DND-41 (cell line): ENCODE results near the gene CYFIP1.

Experiments used
- ATAC-seq: fragments of 200-7000 bp; cut with Tn5 transposase; 3 replicates; pipeline ENCODE4 v1.9.1; 2021; ENCODE audit warnings: low read depth; ENCODE audit not compliant: insufficient read depth
- DNase-seq: peaks from one replicate; pipeline ENCODE4 v3.0.0-alpha.2; 2020
- H2AFZ ChIP-seq: 2 replicates; pipeline ENCODE4 v1.6.0; 2012; ENCODE audit warnings: low read depth, low read length
- H3K27ac ChIP-seq: 2 replicates; pipeline ENCODE4 v1.5.1; 2012; ENCODE audit warnings: low read length, inconsistent platforms
- H3K27me3 ChIP-seq: fragments of 200-600 bp; sonication (generic); 2 replicates; pipeline ENCODE4 v1.6.0; 2012; ENCODE audit warnings: low read length, mild to moderate bottlenecking, inconsistent platforms; ENCODE audit not compliant: insufficient read depth, poor library complexity
- H3K36me3 ChIP-seq: 2 replicates; pipeline ENCODE4 v1.5.1; 2012; ENCODE audit warnings: low read length, inconsistent platforms; ENCODE audit not compliant: insufficient read depth
- H3K4me1 ChIP-seq: 2 replicates; pipeline ENCODE4 v1.5.1; 2012; ENCODE audit warnings: mild to moderate bottlenecking, low read length; ENCODE audit not compliant: insufficient read depth
- H3K4me2 ChIP-seq: 2 replicates; pipeline ENCODE4 v1.6.0; 2012; ENCODE audit warnings: mild to moderate bottlenecking, moderate library complexity, low read length, inconsistent platforms; ENCODE audit not compliant: insufficient read depth
- H3K4me3 ChIP-seq, 2 experiments: fragments of 200-600 bp in 1 of 2; shearing (Covaris generic) in 1 of 2; 2 replicates each; pipeline ENCODE4 v1.5.1; 2012 to 2016; ENCODE audit warnings: inconsistent platforms in 2 of 2, low read length in 2 of 2, mild to moderate bottlenecking in 2 of 2, low read depth in 1 of 2, moderate library complexity in 1 of 2
- H3K79me2 ChIP-seq: 2 replicates; pipeline ENCODE4 v1.6.0; 2012; ENCODE audit warnings: low read length, inconsistent platforms; ENCODE audit not compliant: insufficient read depth
- H3K9ac ChIP-seq: 2 replicates; pipeline ENCODE4 v1.6.0; 2012; ENCODE audit warnings: low read depth, mild to moderate bottlenecking, inconsistent platforms, low read length, moderate library complexity
- H3K9me3 ChIP-seq: 2 replicates; pipeline ENCODE4 v1.5.1; 2012; ENCODE audit warnings: low read length, moderate library complexity, mild to moderate bottlenecking, inconsistent platforms; ENCODE audit not compliant: insufficient read depth, severe bottlenecking
- H4K20me1 ChIP-seq: 2 replicates; pipeline ENCODE4 v1.6.0; 2012; ENCODE audit warnings: low read length; ENCODE audit not compliant: insufficient read depth
- EZH2 ChIP-seq: IDR thresholded peaks from 3 replicates; pipeline ENCODE4 v1.6.1; 2012; ENCODE audit warnings: borderline replicate concordance, low read depth, mild to moderate bottlenecking, moderate library complexity, low read length, inconsistent platforms; ENCODE audit not compliant: severe bottlenecking
- TF ChIP-seq, protein P1 (sequence below): IDR thresholded peaks from 2 replicates; pipeline ENCODE4 v1.5.1; 2012; ENCODE audit warnings: borderline replicate concordance, low read length, moderate library complexity, mild to moderate bottlenecking; ENCODE audit not compliant: poor library complexity, severe bottlenecking; ENCODE audit errors: extremely low read depth

Gene CYFIP1

GRCh38 chr15:22878103-22878502 is 102.1 kb downstream of the CYFIP1 start:
- H2AFZ ChIP-seq = no peak overlapping the region
- no peaks in the 10 kb centered on the region for H3K79me2 ChIP-seq
- no peaks in the 10 kb centered on the region for H4K20me1 ChIP-seq
- no peaks in the 10 kb centered on the region for H3K27me3 ChIP-seq
- no peak for DNase-seq
- H3K36me3 ChIP-seq = no peaks in the 10 kb centered on the region
- no peak for TF ChIP-seq EZH2
- TF ChIP-seq, protein P1, sequence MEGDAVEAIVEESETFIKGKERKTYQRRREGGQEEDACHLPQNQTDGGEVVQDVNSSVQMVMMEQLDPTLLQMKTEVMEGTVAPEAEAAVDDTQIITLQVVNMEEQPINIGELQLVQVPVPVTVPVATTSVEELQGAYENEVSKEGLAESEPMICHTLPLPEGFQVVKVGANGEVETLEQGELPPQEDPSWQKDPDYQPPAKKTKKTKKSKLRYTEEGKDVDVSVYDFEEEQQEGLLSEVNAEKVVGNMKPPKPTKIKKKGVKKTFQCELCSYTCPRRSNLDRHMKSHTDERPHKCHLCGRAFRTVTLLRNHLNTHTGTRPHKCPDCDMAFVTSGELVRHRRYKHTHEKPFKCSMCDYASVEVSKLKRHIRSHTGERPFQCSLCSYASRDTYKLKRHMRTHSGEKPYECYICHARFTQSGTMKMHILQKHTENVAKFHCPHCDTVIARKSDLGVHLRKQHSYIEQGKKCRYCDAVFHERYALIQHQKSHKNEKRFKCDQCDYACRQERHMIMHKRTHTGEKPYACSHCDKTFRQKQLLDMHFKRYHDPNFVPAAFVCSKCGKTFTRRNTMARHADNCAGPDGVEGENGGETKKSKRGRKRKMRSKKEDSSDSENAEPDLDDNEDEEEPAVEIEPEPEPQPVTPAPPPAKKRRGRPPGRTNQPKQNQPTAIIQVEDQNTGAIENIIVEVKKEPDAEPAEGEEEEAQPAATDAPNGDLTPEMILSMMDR = no peak
- no peaks in the 10 kb centered on the region for H3K9me3 ChIP-seq
- H3K4me2 ChIP-seq = no peak overlapping the region
- ATAC-seq = no peak
- H3K4me3 ChIP-seq = no peak overlapping the region
- 0 out of 2 replicates have a peak, but pooled peaks cover 3% of the 10 kb centered on the region for H3K4me1 ChIP-seq
- H3K27ac ChIP-seq = no peak overlapping the region
- H3K9ac ChIP-seq = no peak overlapping the region

GRCh38 chr15:22877607-22878006 is 102.6 kb downstream of the CYFIP1 start:
- ATAC-seq = no peak
- DNase-seq = no peak
- H3K4me3 ChIP-seq = no peak overlapping the region
- H3K4me2 ChIP-seq = no peak overlapping the region
- no peaks in the 10 kb centered on the region for H3K36me3 ChIP-seq
- H2AFZ ChIP-seq = no peak overlapping the region
- H3K27ac ChIP-seq = no peak overlapping the region
- H3K9me3 ChIP-seq = no peaks in the 10 kb centered on the region
- TF ChIP-seq EZH2 = no peak
- TF ChIP-seq, protein P1 = no peak
- H3K27me3 ChIP-seq = no peaks in the 10 kb centered on the region
- H3K79me2 ChIP-seq = no peaks in the 10 kb centered on the region
- 0 out of 2 replicates have a peak, but pooled peaks cover 3% of the 10 kb centered on the region for H3K4me1 ChIP-seq
- H4K20me1 ChIP-seq = no peaks in the 10 kb centered on the region
- no peak overlapping the region for H3K9ac ChIP-seq

GRCh38 chr15:22877117-22877516 is 103.1 kb downstream of the CYFIP1 start:
- no peak overlapping the region for H3K4me3 ChIP-seq
- no peak overlapping the region for H2AFZ ChIP-seq
- H3K4me2 ChIP-seq = no peak overlapping the region
- H3K4me1 ChIP-seq = 0 out of 2 replicates have a peak, but pooled peaks cover 3% of the 10 kb centered on the region
- H3K9ac ChIP-seq = no peak overlapping the region
- H3K79me2 ChIP-seq = no peaks in the 10 kb centered on the region
- no peaks in the 10 kb centered on the region for H4K20me1 ChIP-seq
- H3K9me3 ChIP-seq = no peaks in the 10 kb centered on the region
- H3K36me3 ChIP-seq = no peaks in the 10 kb centered on the region
- H3K27ac ChIP-seq = no peak overlapping the region
- TF ChIP-seq, protein P1 = no peak
- no peak for TF ChIP-seq EZH2
- no peak for DNase-seq
- no peaks in the 10 kb centered on the region for H3K27me3 ChIP-seq
- no peak for ATAC-seq

GRCh38 chr15:22874966-22875365 is 105.2 kb downstream of the CYFIP1 start:
- H3K36me3 ChIP-seq = peaks cover 5% of the 10 kb centered on the region; the same call in 1 of the 2 replicates

More at GRCh38 chr15:22874966-22875365, 105.2 kb downstream of the CYFIP1 start:
- Histone ChIP-seq H3K4me3 (no peak overlapping the region), H3K27me3 (no peaks in the 10 kb centered on the region), H3K27ac (no peak overlapping the region), H3K9me3 (no peaks in the 10 kb centered on the region), H4K20me1 (no peaks in the 10 kb centered on the region), H3K9ac (no peak overlapping the region), H3K4me2 (no peak overlapping the region), H2AFZ (no peak overlapping the region), H3K79me2 (no peaks in the 10 kb centered on the region), H3K4me1 (no peaks in the 10 kb centered on the region)
- TF ChIP-seq EZH2 = no peak
- TF ChIP-seq, protein P1 = no peak
- DNase-seq (no peak), ATAC-seq (no peak)
